Measurements from ENCODE around the gene ZNHIT6. TPM values are rescaled to one million over a fixed set of nuclear protein-coding genes. Genes with fewer than 3 reads are reported as not detected.
A peak's percentile ranks its signal among the peaks of the same experiment; 100 is the strongest.

ZNHIT6 gene
- total RNA-seq, 1 donor from 2014 or later: 34.9 TPM

- Histone ChIP-seq H3K4me1 (ENCODE audit: insufficient read depth, low read length) (peaks cover 29% of the 10 kb centered on the region), H3K9me3 (ENCODE audit: insufficient read depth, low read depth, low read length) (peaks cover 7% of the 10 kb centered on the region), H3K36me3 (ENCODE audit: insufficient read depth, low read length) (no peaks in the 10 kb centered on the region), H4K20me1 (ENCODE audit: insufficient read depth, low read length) (no peaks in the 10 kb centered on the region), H3K27ac (ENCODE audit: low read depth, low read length) (no peak overlapping the region), H3K4me2 (ENCODE audit: low read length) (no peak overlapping the region), H3K9ac (ENCODE audit: low read length) (no peak overlapping the region), H3K79me2 (ENCODE audit: insufficient read depth, low read length) (no peaks in the 10 kb centered on the region), H3K4me3 (ENCODE audit: insufficient read depth, low read depth, low read length) (no peak overlapping the region), H2AFZ (ENCODE audit: low read depth, low read length) (no peak overlapping the region), H3K27me3 (ENCODE audit: insufficient read depth, low read length) (no peaks in the 10 kb centered on the region)
- H3K9me3 Mint-ChIP-seq (ENCODE audit: unreplicated experiment): peaks cover 15% of the 10 kb centered on the region
- H3K27ac Mint-ChIP-seq (ENCODE audit: unreplicated experiment): no peak overlapping the region
- H3K36me3 Mint-ChIP-seq (ENCODE audit: low read depth, unreplicated experiment): peaks cover 18% of the 10 kb centered on the region
- DNase-seq (ENCODE audit: low read depth) (peak; percentile 52), FAIRE-seq (no peak)
- peaks cover 20% of the 10 kb centered on the region for H3K4me1 Mint-ChIP-seq (ENCODE audit: low read depth, unreplicated experiment)
- no peaks in the 10 kb centered on the region for H3K27me3 Mint-ChIP-seq (ENCODE audit: low read depth, unreplicated experiment)
- TF ChIP-seq, protein P1, sequence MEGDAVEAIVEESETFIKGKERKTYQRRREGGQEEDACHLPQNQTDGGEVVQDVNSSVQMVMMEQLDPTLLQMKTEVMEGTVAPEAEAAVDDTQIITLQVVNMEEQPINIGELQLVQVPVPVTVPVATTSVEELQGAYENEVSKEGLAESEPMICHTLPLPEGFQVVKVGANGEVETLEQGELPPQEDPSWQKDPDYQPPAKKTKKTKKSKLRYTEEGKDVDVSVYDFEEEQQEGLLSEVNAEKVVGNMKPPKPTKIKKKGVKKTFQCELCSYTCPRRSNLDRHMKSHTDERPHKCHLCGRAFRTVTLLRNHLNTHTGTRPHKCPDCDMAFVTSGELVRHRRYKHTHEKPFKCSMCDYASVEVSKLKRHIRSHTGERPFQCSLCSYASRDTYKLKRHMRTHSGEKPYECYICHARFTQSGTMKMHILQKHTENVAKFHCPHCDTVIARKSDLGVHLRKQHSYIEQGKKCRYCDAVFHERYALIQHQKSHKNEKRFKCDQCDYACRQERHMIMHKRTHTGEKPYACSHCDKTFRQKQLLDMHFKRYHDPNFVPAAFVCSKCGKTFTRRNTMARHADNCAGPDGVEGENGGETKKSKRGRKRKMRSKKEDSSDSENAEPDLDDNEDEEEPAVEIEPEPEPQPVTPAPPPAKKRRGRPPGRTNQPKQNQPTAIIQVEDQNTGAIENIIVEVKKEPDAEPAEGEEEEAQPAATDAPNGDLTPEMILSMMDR (IDR thresholded peaks at IDR 0.05; ENCODE audit: insufficient read depth, low read depth, low read length): no peak
- no peak for TF ChIP-seq EZH2 (IDR thresholded peaks at IDR 0.05; ENCODE audit: insufficient read depth, low read length)
- H3K4me3 Mint-ChIP-seq (ENCODE audit: unreplicated experiment): no peak overlapping the region
These were observed 83.9 kb downstream of the ZNHIT6 start for GRCh38 chr1:85624361-85624760.

- FAIRE-seq: peak; percentile 98
- H3K4me3 ChIP-seq (ENCODE audit: insufficient read depth, low read depth, low read length): no peak overlapping the region
- Mint-ChIP-seq H3K36me3 (ENCODE audit: low read depth, unreplicated experiment) (peaks cover 18% of the 10 kb centered on the region), H3K4me3 (ENCODE audit: unreplicated experiment) (no peak overlapping the region), H3K4me1 (ENCODE audit: low read depth, unreplicated experiment) (peaks cover 10% of the 10 kb centered on the region), H3K27me3 (ENCODE audit: low read depth, unreplicated experiment) (no peaks in the 10 kb centered on the region), H3K27ac (ENCODE audit: unreplicated experiment) (peak overlapping the region; percentile 81), H3K9me3 (ENCODE audit: unreplicated experiment) (peaks cover 15% of the 10 kb centered on the region)
- peak overlapping the region; percentile 35 for H3K9ac ChIP-seq (ENCODE audit: low read length)
- peak overlapping the region; percentile 84 for H3K27ac ChIP-seq (ENCODE audit: low read depth, low read length)
- peak overlapping the region; percentile 22 for H3K4me2 ChIP-seq (ENCODE audit: low read length)
- peaks cover 16% of the 10 kb centered on the region for H3K4me1 ChIP-seq (ENCODE audit: insufficient read depth, low read length)
- peaks cover 7% of the 10 kb centered on the region for H3K9me3 ChIP-seq (ENCODE audit: insufficient read depth, low read depth, low read length)
- H4K20me1 ChIP-seq (ENCODE audit: insufficient read depth, low read length): no peaks in the 10 kb centered on the region
- no peaks in the 10 kb centered on the region for H3K36me3 ChIP-seq (ENCODE audit: insufficient read depth, low read length)
- H3K79me2 ChIP-seq (ENCODE audit: insufficient read depth, low read length): no peaks in the 10 kb centered on the region
- H3K27me3 ChIP-seq (ENCODE audit: insufficient read depth, low read length): no peaks in the 10 kb centered on the region
- DNase-seq (ENCODE audit: low read depth): peak; percentile 98
- no peak for TF ChIP-seq EZH2 (IDR thresholded peaks at IDR 0.05; ENCODE audit: insufficient read depth, low read length)
- H2AFZ ChIP-seq (ENCODE audit: low read depth, low read length): no peak overlapping the region
These were observed 85.2 kb downstream of the ZNHIT6 start for GRCh38 chr1:85623061-85623471.

DNA sequence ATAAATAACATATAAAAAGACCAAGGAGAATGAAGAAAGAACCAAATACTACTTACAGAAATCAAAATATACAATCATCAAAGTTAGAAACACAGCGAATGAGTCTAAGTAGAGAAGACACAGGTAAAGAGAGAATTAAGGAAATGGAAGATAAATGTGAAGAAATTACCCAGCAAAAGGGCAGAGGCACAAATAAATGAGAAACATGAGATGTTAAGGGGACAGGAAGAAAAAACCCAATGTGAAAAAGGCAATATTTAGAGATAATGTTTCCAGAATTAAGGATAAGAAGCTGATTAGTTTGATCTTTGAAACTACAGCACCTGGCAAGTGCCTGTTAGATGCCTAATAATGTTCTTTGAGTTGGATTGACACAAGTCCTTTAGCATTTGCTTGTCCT, 86.8 kb downstream of the ZNHIT6 start:
- TF ChIP-seq, protein P1 (IDR thresholded peaks at IDR 0.05; ENCODE audit: insufficient read depth, low read depth, low read length): no peak
- TF ChIP-seq EZH2 (IDR thresholded peaks at IDR 0.05; ENCODE audit: insufficient read depth, low read length): no peak
- no peak overlapping the region for H3K27ac Mint-ChIP-seq (ENCODE audit: unreplicated experiment)
- Histone ChIP-seq H3K9ac (ENCODE audit: low read length) (no peak overlapping the region), H3K27ac (ENCODE audit: low read depth, low read length) (no peak overlapping the region), H2AFZ (ENCODE audit: low read depth, low read length) (no peak overlapping the region), H3K4me2 (ENCODE audit: low read length) (no peak overlapping the region), H3K36me3 (ENCODE audit: insufficient read depth, low read length) (no peaks in the 10 kb centered on the region), H3K4me3 (ENCODE audit: insufficient read depth, low read depth, low read length) (no peak overlapping the region), H3K27me3 (ENCODE audit: insufficient read depth, low read length) (no peaks in the 10 kb centered on the region), H3K79me2 (ENCODE audit: insufficient read depth, low read length) (no peaks in the 10 kb centered on the region), H3K4me1 (ENCODE audit: insufficient read depth, low read length) (peaks cover 16% of the 10 kb centered on the region), H3K9me3 (ENCODE audit: insufficient read depth, low read depth, low read length) (peaks cover 7% of the 10 kb centered on the region), H4K20me1 (ENCODE audit: insufficient read depth, low read length) (no peaks in the 10 kb centered on the region)
- H3K27me3 Mint-ChIP-seq (ENCODE audit: low read depth, unreplicated experiment): no peaks in the 10 kb centered on the region
- no peak for DNase-seq (ENCODE audit: low read depth)
- H3K36me3 Mint-ChIP-seq (ENCODE audit: low read depth, unreplicated experiment): peaks cover 18% of the 10 kb centered on the region
- peaks cover 19% of the 10 kb centered on the region for H3K4me1 Mint-ChIP-seq (ENCODE audit: low read depth, unreplicated experiment)
- no peak overlapping the region for H3K4me3 Mint-ChIP-seq (ENCODE audit: unreplicated experiment)
- H3K9me3 Mint-ChIP-seq (ENCODE audit: unreplicated experiment): peaks cover 15% of the 10 kb centered on the region
- FAIRE-seq: no peak

All from astrocyte (in vitro differentiated cells and primary cell).